Sigmoid colon (tissue), 4 donors: ENCODE data around the gene NEUROG3.

Experiments
- CTCF ChIP-seq, 4 experiments: fragments of 450-650 bp in 3 of 4; fragments of 200-600 bp in 1 of 4; IDR thresholded peaks; one replicate each; pipeline ENCODE4 v1.5.1; 2016 to 2019; ENCODE audit warnings: antibody characterized with exemption in 4 of 4, mild to moderate bottlenecking in 3 of 4, moderate library complexity in 2 of 4
- POLR2A ChIP-seq, 2 donors: fragments of 450-650 bp; IDR thresholded peaks; one replicate each; pipeline ENCODE4 v1.6.1; 2016; ENCODE audit warnings: antibody characterized with exemption in 2 of 2, mild to moderate bottlenecking in 2 of 2, moderate library complexity in 2 of 2
- POLR2AphosphoS5 ChIP-seq, 4 donors: sonication (generic); formaldehyde crosslinking; IDR thresholded peaks; one replicate each; pipeline ENCODE4 v1.6.1; 2017; ENCODE audit warnings: antibody characterized with exemption in 4 of 4

GRCh38 chr10:69580435-69580834 is 7.2 kb upstream of the NEUROG3 start:
- TF ChIP-seq CTCF (IDR thresholded peaks at IDR 0.05) (no peak), POLR2A (IDR thresholded peaks at IDR 0.05) (no peak), POLR2AphosphoS5 (IDR thresholded peaks at IDR 0.05) (no peak)
